B cell (primary cell): ENCODE data around the gene PHF19. TPM values are rescaled to one million over a fixed set of nuclear protein-coding genes. Genes with fewer than 3 reads are reported as not detected.

Experiments
- ATAC-seq: fragments of 200-7000 bp; cut with Tn5 transposase; one replicate; pipeline ENCODE4 v1.10.0; 2021; ENCODE audit warnings: low read depth, mild to moderate bottlenecking, moderate number of reproducible peaks, moderate library complexity
- CTCF ChIA-PET: fragments of 350-600 bp; sonication (Branson Sonifier 250); formaldehyde crosslinking; loops from one replicate; lab custom pipeline; 2021; ENCODE audit warnings: antibody characterized with exemption, inconsistent platforms; lab: Charles Lee
- POLR2A ChIA-PET: fragments of 350-600 bp; sonication (Branson Sonifier 250); formaldehyde crosslinking; loops from one replicate; lab custom pipeline; 2021; ENCODE audit warnings: antibody characterized with exemption; lab: Charles Lee
- DNase-seq: peaks from one replicate; pipeline ENCODE4 v3.0.0; 2013
- H2AFZ ChIP-seq: 2 replicates; pipeline ENCODE4 v1.6.1; 2012; ENCODE audit warnings: mild to moderate bottlenecking, low read depth, low read length; ENCODE audit not compliant: insufficient read depth, poor library complexity, severe bottlenecking
- H3K27ac ChIP-seq, 2 donors: 1 replicate in 1 of 2; 2 replicates in 1 of 2; pipeline ENCODE4 v1.5.1; 2012 to 2013; ENCODE audit warnings: low read length in 2 of 2, mild to moderate bottlenecking in 2 of 2, moderate library complexity in 1 of 2
- H3K27me3 ChIP-seq, 4 experiments: fragments of 200-600 bp in 1 of 4; sonication (generic) in 1 of 4; replicated peaks in 1 of 4; 1 replicate in 2 of 4; 2 replicates in 2 of 4; pipeline versions ENCODE4 v1.6.1 to v1.7.0; 2013 to 2016; ENCODE audit warnings: low read length in 3 of 4, mild to moderate bottlenecking in 2 of 4, mixed read lengths in 1 of 4, moderate library complexity in 1 of 4; ENCODE audit not compliant: insufficient read depth in 4 of 4, control insufficient read depth in 3 of 4; ENCODE audit errors: control extremely low read depth in 1 of 4
- H3K36me3 ChIP-seq, 2 experiments: replicated peaks in 1 of 2; 1 replicate in 1 of 2; 2 replicates in 1 of 2; pipeline versions ENCODE4 v1.6.1 to v1.7.1; 2013; ENCODE audit warnings: low read length in 1 of 2; ENCODE audit not compliant: insufficient read depth in 2 of 2, control insufficient read depth in 1 of 2; ENCODE audit errors: control extremely low read depth in 1 of 2, extremely low read depth in 1 of 2
- H3K4me1 ChIP-seq, 2 donors: fragments of 200-600 bp in 1 of 2; sonication (generic) in 1 of 2; 1 replicate in 1 of 2; 2 replicates in 1 of 2; pipeline versions ENCODE4 v1.5.1 to v1.6.1; 2013 to 2017; ENCODE audit warnings: low read length in 2 of 2; ENCODE audit not compliant: control insufficient read depth in 2 of 2, insufficient read depth in 2 of 2
- H3K4me2 ChIP-seq: replicated peaks from 2 replicates; pipeline ENCODE3; 2012; ENCODE audit warnings: mild to moderate bottlenecking, low read depth, low read length; ENCODE audit not compliant: poor library complexity, severe bottlenecking
- H3K4me3 ChIP-seq, 5 experiments: fragments of 200-600 bp in 1 of 5; sonication (generic) in 1 of 5; 1 replicate in 3 of 5; 2 replicates in 2 of 5; pipeline versions ENCODE4 v1.5.1 to v1.7.0; 2011 to 2016; ENCODE audit warnings: low read length in 4 of 5, mild to moderate bottlenecking in 4 of 5, low read depth in 2 of 5, control low read depth in 1 of 5, moderate library complexity in 1 of 5; ENCODE audit not compliant: insufficient read depth in 1 of 5; ENCODE audit errors: control extremely low read depth in 1 of 5, extremely low read depth in 1 of 5
- H3K79me2 ChIP-seq: fragments of 200-600 bp; sonication (generic); one replicate; pipeline ENCODE4 v1.6.0; 2016; ENCODE audit warnings: low read length; ENCODE audit not compliant: control insufficient read depth, insufficient read depth
- H3K9ac ChIP-seq: fragments of 200-600 bp; sonication (generic); 2 replicates; pipeline ENCODE4 v1.6.1; 2017; ENCODE audit warnings: mild to moderate bottlenecking, low read length, moderate library complexity
- H3K9me3 ChIP-seq, 3 donors: one replicate each; pipeline versions ENCODE4 v1.6.1 to v1.7.1; 2013; ENCODE audit warnings: low read length in 2 of 3; ENCODE audit not compliant: control insufficient read depth in 2 of 3, insufficient read depth in 1 of 3; ENCODE audit errors: control extremely low read depth in 1 of 3
- H4K20me1 ChIP-seq: 2 replicates; pipeline ENCODE4 v1.6.0; 2012; ENCODE audit warnings: mild to moderate bottlenecking, low read length; ENCODE audit not compliant: insufficient read depth, control insufficient read depth, poor library complexity, severe bottlenecking
- H3K27ac Mint-ChIP-seq: one replicate; pipeline ENCODE4 v1.8.0; 2021; ENCODE audit warnings: mixed read lengths
- H3K27me3 Mint-ChIP-seq: one replicate; pipeline ENCODE4 v1.8.0; 2021; ENCODE audit warnings: mixed read lengths
- H3K4me1 Mint-ChIP-seq: one replicate; pipeline ENCODE4 v1.8.0; 2021; ENCODE audit warnings: mixed read lengths
- H3K4me3 Mint-ChIP-seq: one replicate; pipeline ENCODE4 v1.8.0; 2021; ENCODE audit warnings: mixed read lengths
- H3K9me3 Mint-ChIP-seq: one replicate; pipeline ENCODE4 v1.8.0; 2022; ENCODE audit warnings: mixed read lengths; ENCODE audit not compliant: insufficient read depth
- EZH2 ChIP-seq: IDR thresholded peaks from 2 replicates; pipeline ENCODE4 v1.6.1; 2012; ENCODE audit warnings: borderline replicate concordance, low read depth, mild to moderate bottlenecking, moderate library complexity, low read length; ENCODE audit not compliant: insufficient read depth, poor library complexity, severe bottlenecking
- WGBS: methylation state at CpG from one replicate; pipeline ENCODE4 v1.1.5; 2013; ENCODE audit warnings: missing lambda C conversion rate; ENCODE audit not compliant: insufficient coverage; 5-methylcytosine and 5-hydroxymethylcytosine counted together
- intact Hi-C: fragments of 100-400 bp; cut with micrococcal nuclease; formaldehyde crosslinking; loops from one replicate; pipeline ENCODE4 v1.10.0; 2022
- polyA plus RNA-seq: library from polyadenylated mRNA; depleted of rRNA; stranded (reverse); fragments of >200 nt; gene quantifications from 2 replicates; pipeline ENCODE4 v1.2.3, GENCODE V29; 2012
- total RNA-seq, 2 donors: library from RNA; stranded (reverse); fragments of 120-200 nt in 1 of 2; gene quantifications; 1 replicate in 1 of 2; 2 replicates in 1 of 2; pipeline versions ENCODE4 v1.2.3 to v1.2.4, GENCODE V29; 2013 to 2022
- TF ChIP-seq, protein P1 (sequence below): fragments of 200-600 bp; IDR thresholded peaks from one replicate; pipeline ENCODE4 v1.8.0; 2022; ENCODE audit warnings: antibody characterized with exemption, mild to moderate bottlenecking

The PHF19 gene
- total and polyA plus RNA-seq, 2 donors (not counting 1 experiment from before 2014, with no cell fraction given) = 17.0 to 20.9 TPM

DNA sequence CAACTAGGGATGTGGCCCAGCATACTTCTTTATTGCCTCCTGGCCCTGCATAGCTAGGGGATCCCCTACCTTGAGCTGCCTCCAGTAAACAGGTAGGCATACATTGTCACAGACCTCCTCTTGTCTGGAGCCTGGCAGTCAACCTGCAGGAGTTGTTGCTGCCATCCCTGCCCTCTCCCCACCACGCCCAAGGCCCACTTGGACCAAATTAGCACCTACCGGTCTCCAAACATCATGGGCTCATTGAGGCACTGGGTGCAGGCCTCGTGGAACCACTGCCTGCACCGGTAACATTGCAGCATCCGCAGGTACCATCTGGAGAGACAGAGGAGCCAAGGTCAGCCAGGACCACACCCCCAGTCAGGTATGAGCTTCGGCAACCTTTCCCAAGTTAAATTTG is 10.3 kb downstream of the PHF19 start:
- H3K79me2 ChIP-seq = peaks cover 4% of the 10 kb centered on the region
- H3K4me1 Mint-ChIP-seq = peaks cover 10% of the 10 kb centered on the region
- CTCF ChIA-PET = interaction anchor here (3.2 to 6.7 kb wide), 2 partner anchors 69 to 194 kb away, joined by 17 to 102 read pairs; no protein-coding TSS in a partner anchor
- no peaks in the 10 kb centered on the region for H3K9me3 ChIP-seq
- TF ChIP-seq, protein P1, sequence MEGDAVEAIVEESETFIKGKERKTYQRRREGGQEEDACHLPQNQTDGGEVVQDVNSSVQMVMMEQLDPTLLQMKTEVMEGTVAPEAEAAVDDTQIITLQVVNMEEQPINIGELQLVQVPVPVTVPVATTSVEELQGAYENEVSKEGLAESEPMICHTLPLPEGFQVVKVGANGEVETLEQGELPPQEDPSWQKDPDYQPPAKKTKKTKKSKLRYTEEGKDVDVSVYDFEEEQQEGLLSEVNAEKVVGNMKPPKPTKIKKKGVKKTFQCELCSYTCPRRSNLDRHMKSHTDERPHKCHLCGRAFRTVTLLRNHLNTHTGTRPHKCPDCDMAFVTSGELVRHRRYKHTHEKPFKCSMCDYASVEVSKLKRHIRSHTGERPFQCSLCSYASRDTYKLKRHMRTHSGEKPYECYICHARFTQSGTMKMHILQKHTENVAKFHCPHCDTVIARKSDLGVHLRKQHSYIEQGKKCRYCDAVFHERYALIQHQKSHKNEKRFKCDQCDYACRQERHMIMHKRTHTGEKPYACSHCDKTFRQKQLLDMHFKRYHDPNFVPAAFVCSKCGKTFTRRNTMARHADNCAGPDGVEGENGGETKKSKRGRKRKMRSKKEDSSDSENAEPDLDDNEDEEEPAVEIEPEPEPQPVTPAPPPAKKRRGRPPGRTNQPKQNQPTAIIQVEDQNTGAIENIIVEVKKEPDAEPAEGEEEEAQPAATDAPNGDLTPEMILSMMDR = no peak
- no peak for TF ChIP-seq EZH2
- no peaks in the 10 kb centered on the region for H3K27me3 ChIP-seq
- 98% methylated on average over 6 of the region's 6 CpGs for WGBS
- H3K36me3 ChIP-seq = peaks cover 0 to 10% of the 10 kb centered on the region in 2 experiments
- POLR2A ChIA-PET = no interaction called here
- ATAC-seq (no peak), DNase-seq (no peak)
- H3K4me3 ChIP-seq = no peak overlapping the region
- peak overlapping the region; percentile 20 for H3K27ac Mint-ChIP-seq
- H3K4me3 Mint-ChIP-seq = no peak overlapping the region
- H4K20me1 ChIP-seq = no peaks in the 10 kb centered on the region
- H3K9me3 Mint-ChIP-seq = no peaks in the 10 kb centered on the region
- no peak overlapping the region for H3K4me2 ChIP-seq
- no peak overlapping the region for H2AFZ ChIP-seq
- peaks cover 0 to 19% of the 10 kb centered on the region in 2 donors for H3K4me1 ChIP-seq
- no peak overlapping the region for H3K27ac ChIP-seq
- H3K27me3 Mint-ChIP-seq = no peaks in the 10 kb centered on the region
- intact Hi-C loops = loop anchor here (10.0 kb wide), 1 partner anchor 338 kb away; the partner anchor contains the start of gene RAB14
- no peak overlapping the region for H3K9ac ChIP-seq

DNA sequence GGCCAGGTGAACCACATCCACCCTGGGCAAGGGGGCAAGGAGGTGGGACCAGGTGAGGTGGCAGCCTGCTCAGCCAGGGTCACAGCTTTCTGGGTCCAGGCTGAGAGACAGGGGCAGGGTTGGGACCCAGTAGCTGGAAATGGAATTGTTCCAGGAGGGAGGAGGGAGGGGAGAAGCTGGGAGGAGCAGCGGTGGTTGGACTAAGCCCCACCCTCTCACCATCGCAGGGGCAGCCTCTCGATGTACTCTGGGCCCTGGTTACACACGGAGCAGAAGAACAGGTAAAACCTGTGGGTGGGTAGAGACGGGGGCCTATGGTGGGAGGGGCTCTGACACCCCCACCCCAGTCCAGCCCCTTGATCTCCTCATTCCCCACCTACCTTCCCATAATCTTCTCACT is 11.2 kb downstream of the PHF19 start:
- CTCF ChIA-PET = interaction anchor here (6.7 kb wide), 1 partner anchor 69 kb away, joined by 102 read pairs; no protein-coding TSS in a partner anchor
- Mint-ChIP-seq H3K27me3 (no peaks in the 10 kb centered on the region), H3K4me3 (no peak overlapping the region), H3K27ac (no peak overlapping the region), H3K4me1 (peaks cover 10% of the 10 kb centered on the region), H3K9me3 (no peaks in the 10 kb centered on the region)
- intact Hi-C loops = loop anchor here (10.0 kb wide), 1 partner anchor 339 kb away; the partner anchor contains the start of gene RAB14
- TF ChIP-seq, protein P1 = no peak
- no peak for TF ChIP-seq EZH2
- no peaks in the 10 kb centered on the region for H4K20me1 ChIP-seq
- H3K27ac ChIP-seq = no peak overlapping the region
- POLR2A ChIA-PET = no interaction called here
- H3K4me2 ChIP-seq = no peak overlapping the region
- no peaks in the 10 kb centered on the region for H3K27me3 ChIP-seq
- H2AFZ ChIP-seq = no peak overlapping the region
- no peaks in the 10 kb centered on the region for H3K9me3 ChIP-seq
- WGBS = no CpG with 5 or more reads among the region's 5 CpGs
- no peak for DNase-seq
- H3K36me3 ChIP-seq = peaks cover 0 to 14% of the 10 kb centered on the region in 2 experiments
- H3K9ac ChIP-seq = no peak overlapping the region
- no peak for ATAC-seq
- no peak overlapping the region for H3K4me3 ChIP-seq
- H3K4me1 ChIP-seq = peaks cover 0 to 19% of the 10 kb centered on the region in 2 donors
- H3K79me2 ChIP-seq = peaks cover 4% of the 10 kb centered on the region
